ENCODE data around the gene CTDSP2.
"Not testable (repeated sequence)": the region's sequence is repeated elsewhere in the genome, so short reads cannot be mapped to it uniquely, and the experiment has no call there.

The CTDSP2 gene

GRCh38 chr12:57852620-57853500 lies 6.3 kb upstream of the CTDSP2 start:
- DNase-seq (ENCODE audit: low spot score), result no peak

GRCh38 chr12:57852200-57852599 lies 5.7 kb upstream of the CTDSP2 start:
- DNase-seq (ENCODE audit: low spot score), result no peak

GRCh38 chr12:57851552-57851951 lies 5.0 kb upstream of the CTDSP2 start:
- DNase-seq (ENCODE audit: low spot score), result no peak

- DNase-seq (ENCODE audit: low spot score), result no peak
Measured at GRCh38 chr12:57850854-57851430, 4.4 kb upstream of the CTDSP2 start.

- DNase-seq (ENCODE audit: low spot score), result not testable (repeated sequence)
Measured at GRCh38 chr12:57849447-57849846, 2.9 kb upstream of the CTDSP2 start.

GRCh38 chr12:57849035-57849434 lies 2.5 kb upstream of the CTDSP2 start:
- no peak for DNase-seq (ENCODE audit: low spot score)

- DNase-seq (ENCODE audit: low spot score), result no peak
Measured at GRCh38 chr12:57848208-57848607, 1.7 kb upstream of the CTDSP2 start.

GRCh38 chr12:57846285-57846576 lies 298 bp downstream of the CTDSP2 start:
- DNase-seq (ENCODE audit: low spot score), result peak; percentile 59

- peak; percentile 73 for DNase-seq (ENCODE audit: low spot score)
Measured at GRCh38 chr12:57845478-57846284, 848 bp downstream of the CTDSP2 start.

- DNase-seq (ENCODE audit: low spot score), result peak; percentile 48
Measured at GRCh38 chr12:57844709-57845477, 1.6 kb downstream of the CTDSP2 start.

GRCh38 chr12:57842342-57843294 lies 3.9 kb downstream of the CTDSP2 start:
- DNase-seq (ENCODE audit: low spot score), result no peak

- DNase-seq (ENCODE audit: low spot score), result no peak
Measured at GRCh38 chr12:57841445-57841844, 5.1 kb downstream of the CTDSP2 start.

- no peak for DNase-seq (ENCODE audit: low spot score)
Measured at GRCh38 chr12:57840726-57841125, 5.8 kb downstream of the CTDSP2 start.

- no peak for DNase-seq (ENCODE audit: low spot score)
Measured at GRCh38 chr12:57839996-57840395, 6.5 kb downstream of the CTDSP2 start.

GRCh38 chr12:57838594-57839302 lies 7.8 kb downstream of the CTDSP2 start:
- no peak for DNase-seq (ENCODE audit: low spot score)

- no peak for DNase-seq (ENCODE audit: low spot score)
Measured at GRCh38 chr12:57837864-57838562, 8.5 kb downstream of the CTDSP2 start.

- DNase-seq (ENCODE audit: low spot score), result peak; percentile 60
Measured at GRCh38 chr12:57836442-57837375, 9.8 kb downstream of the CTDSP2 start.
